ENCODE results near the gene XPO5.

The XPO5 gene

GRCh38 chr6:43492673-43493072, 83.2 kb downstream of the XPO5 start:
- Histone ChIP-seq H3K4me3 (IDR thresholded peaks at IDR 0.05; ENCODE audit: insufficient read depth, low read depth, low read length) (no peak overlapping the region), H2AFZ (ENCODE audit: low read depth) (no peak overlapping the region), H3K79me2 (ENCODE audit: insufficient read depth, low read depth) (no peaks in the 10 kb centered on the region; the same call in 1 of the 2 replicates), H3K36me3 (ENCODE audit: insufficient read depth) (no peaks in the 10 kb centered on the region), H3K4me1 (ENCODE audit: low read depth, poor library complexity, severe bottlenecking) (peaks cover 8% of the 10 kb centered on the region), H3K4me2 (no peak overlapping the region), H3K27ac (no peak overlapping the region), H3K9ac (no peak overlapping the region), H3K27me3 (ENCODE audit: insufficient read depth, low read depth) (no peaks in the 10 kb centered on the region), H4K20me1 (ENCODE audit: insufficient read depth) (no peaks in the 10 kb centered on the region)
- no peak for TF ChIP-seq CTCF (conservative IDR thresholded peaks at IDR 0.05; ENCODE audit: low read depth, low read length)

- H3K4me1 ChIP-seq (ENCODE audit: low read depth, poor library complexity, severe bottlenecking) = peaks cover 8% of the 10 kb centered on the region
- no peaks in the 10 kb centered on the region for H4K20me1 ChIP-seq (ENCODE audit: insufficient read depth)
- H3K4me3 ChIP-seq (IDR thresholded peaks at IDR 0.05; ENCODE audit: insufficient read depth, low read depth, low read length) = no peak overlapping the region
- H3K27ac ChIP-seq = no peak overlapping the region
- no peaks in the 10 kb centered on the region; the same call in 1 of the 2 replicates for H3K79me2 ChIP-seq (ENCODE audit: insufficient read depth, low read depth)
- no peak for TF ChIP-seq CTCF (conservative IDR thresholded peaks at IDR 0.05; ENCODE audit: low read depth, low read length)
- H3K4me2 ChIP-seq = no peak overlapping the region
- H2AFZ ChIP-seq (ENCODE audit: low read depth) = no peak overlapping the region
- H3K27me3 ChIP-seq (ENCODE audit: insufficient read depth, low read depth) = no peaks in the 10 kb centered on the region
- H3K9ac ChIP-seq = no peak overlapping the region
- no peaks in the 10 kb centered on the region for H3K36me3 ChIP-seq (ENCODE audit: insufficient read depth)
These were observed 83.8 kb downstream of the XPO5 start for GRCh38 chr6:43491750-43492661.

- Histone ChIP-seq H2AFZ (ENCODE audit: low read depth) (no peak overlapping the region), H3K79me2 (ENCODE audit: insufficient read depth, low read depth) (no peaks in the 10 kb centered on the region; the same call in 1 of the 2 replicates), H3K4me1 (ENCODE audit: low read depth, poor library complexity, severe bottlenecking) (peaks cover 8% of the 10 kb centered on the region), H3K4me2 (no peak overlapping the region), H3K4me3 (IDR thresholded peaks at IDR 0.05; ENCODE audit: insufficient read depth, low read depth, low read length) (no peak overlapping the region), H3K27ac (no peak overlapping the region), H4K20me1 (ENCODE audit: insufficient read depth) (no peaks in the 10 kb centered on the region), H3K27me3 (ENCODE audit: insufficient read depth, low read depth) (no peaks in the 10 kb centered on the region), H3K36me3 (ENCODE audit: insufficient read depth) (no peaks in the 10 kb centered on the region), H3K9ac (no peak overlapping the region)
- no peak for TF ChIP-seq CTCF (conservative IDR thresholded peaks at IDR 0.05; ENCODE audit: low read depth, low read length)
These were observed 85.3 kb downstream of the XPO5 start for GRCh38 chr6:43490523-43490939.

GRCh38 chr6:43489277-43490072, 86.4 kb downstream of the XPO5 start:
- no peak overlapping the region for H3K4me3 ChIP-seq (IDR thresholded peaks at IDR 0.05; ENCODE audit: insufficient read depth, low read depth, low read length)
- no peaks in the 10 kb centered on the region for H3K4me1 ChIP-seq (ENCODE audit: low read depth, poor library complexity, severe bottlenecking)
- no peaks in the 10 kb centered on the region for H3K27me3 ChIP-seq (ENCODE audit: insufficient read depth, low read depth)
- H2AFZ ChIP-seq (ENCODE audit: low read depth) = no peak overlapping the region
- no peak for TF ChIP-seq CTCF (conservative IDR thresholded peaks at IDR 0.05; ENCODE audit: low read depth, low read length)
- H3K27ac ChIP-seq = no peak overlapping the region
- no peak overlapping the region for H3K4me2 ChIP-seq
- H4K20me1 ChIP-seq (ENCODE audit: insufficient read depth) = no peaks in the 10 kb centered on the region
- H3K79me2 ChIP-seq (ENCODE audit: insufficient read depth, low read depth) = no peaks in the 10 kb centered on the region; the same call in 1 of the 2 replicates
- H3K36me3 ChIP-seq (ENCODE audit: insufficient read depth) = no peaks in the 10 kb centered on the region
- no peak overlapping the region for H3K9ac ChIP-seq
